ENCODE results near the gene FLNB.
"Not testable (repeated sequence)": the region's sequence is repeated elsewhere in the genome, so short reads cannot be mapped to it uniquely, and the experiment has no call there.

FLNB gene

DNA sequence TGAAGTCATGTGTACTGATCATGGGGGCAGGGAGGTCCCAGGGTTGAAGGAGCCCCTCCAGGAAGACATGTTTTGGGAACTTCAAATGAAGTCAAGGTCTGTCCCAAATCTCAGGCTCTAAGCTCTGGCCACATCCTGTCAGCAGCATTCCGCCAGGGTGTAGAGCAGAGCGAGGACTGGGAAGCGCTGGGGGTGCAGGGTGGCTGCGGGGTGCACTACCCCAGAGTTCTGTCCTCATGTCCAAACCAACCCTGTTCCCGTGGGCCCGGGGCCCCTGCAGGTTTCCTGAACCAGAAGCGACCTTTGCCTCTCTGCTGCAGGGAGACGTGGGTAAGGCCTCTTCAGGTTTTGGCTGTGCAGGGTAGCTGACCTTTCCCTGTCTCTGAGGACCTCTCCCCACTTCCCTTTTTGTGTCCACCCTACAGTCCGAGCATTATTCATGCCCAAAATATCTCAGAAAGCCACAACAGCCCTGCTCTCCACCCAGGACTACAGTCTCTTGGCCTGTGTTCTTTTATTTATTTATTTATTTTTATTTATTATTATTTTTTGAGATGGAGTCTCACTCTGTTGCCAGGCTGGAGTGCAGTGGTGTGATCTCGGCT is 26.6 kb upstream of the FLNB start:
- DNase-seq, result no peak

DNA sequence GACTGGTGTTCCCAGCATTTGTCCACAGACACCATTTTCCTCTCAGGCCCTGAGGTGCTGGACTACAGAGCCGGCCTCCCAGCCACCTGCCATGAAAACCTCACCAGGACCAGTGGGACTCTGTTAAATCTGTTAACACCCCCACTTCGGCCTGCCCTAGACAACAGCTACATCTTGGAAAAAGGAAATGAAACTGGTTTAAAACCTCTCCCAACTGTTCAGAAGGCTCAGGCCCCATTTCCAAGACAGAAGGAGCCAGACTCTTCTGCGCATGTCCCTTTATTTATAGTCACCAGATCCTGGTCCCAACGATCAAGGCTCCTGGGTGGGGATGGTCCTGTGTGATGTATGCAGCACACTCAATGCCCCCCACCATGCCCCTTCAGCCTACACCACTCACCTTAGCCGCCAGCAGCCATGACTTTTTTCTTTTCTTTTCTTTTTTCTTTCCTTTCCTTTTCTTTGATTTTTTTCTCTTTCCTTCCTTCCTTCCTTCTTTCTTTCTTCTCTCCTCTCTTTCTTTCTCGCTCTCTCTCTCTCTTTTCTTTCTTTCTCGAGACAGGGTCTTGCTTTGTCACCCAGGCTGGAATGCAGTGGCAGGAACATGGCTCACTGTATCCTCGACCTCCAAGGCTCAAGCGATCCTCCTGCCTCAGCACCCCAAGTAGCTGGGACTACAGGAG is 25.5 kb upstream of the FLNB start:
- no peak for DNase-seq

GRCh38 chr3:57983734-57984518 is 24.3 kb upstream of the FLNB start:
- DNase-seq, result peak; percentile 63

- no peak for DNase-seq
Measured at GRCh38 chr3:57985176-57985983, 22.8 kb upstream of the FLNB start.

- no peak for DNase-seq
Measured at GRCh38 chr3:57985984-57986246, 22.3 kb upstream of the FLNB start.

- DNase-seq, result no peak
Measured at GRCh38 chr3:57986261-57986660, 22.0 kb upstream of the FLNB start.

DNA sequence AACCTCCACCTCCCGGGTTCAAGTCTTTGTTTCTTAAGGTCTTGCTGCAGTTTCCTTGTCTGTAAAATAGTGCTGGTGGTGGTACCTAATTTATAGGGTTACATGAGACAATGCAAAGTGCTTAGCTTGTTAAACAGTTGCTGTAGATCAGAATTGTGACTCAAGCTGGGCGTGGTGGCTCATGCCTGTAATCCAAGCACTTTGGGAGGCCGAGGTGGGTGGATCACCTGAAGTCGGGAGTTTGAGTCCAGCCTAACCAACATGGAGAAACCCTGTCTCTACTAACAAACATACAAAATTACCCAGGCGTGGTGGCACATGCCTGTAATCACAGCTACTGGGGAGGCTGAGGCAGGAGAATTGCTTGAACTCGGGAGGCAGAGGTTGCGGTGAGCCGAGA is 19.0 kb upstream of the FLNB start:
- DNase-seq, result not testable (repeated sequence)

GRCh38 chr3:57989646-57990045 is 18.6 kb upstream of the FLNB start:
- DNase-seq, result no peak

DNA sequence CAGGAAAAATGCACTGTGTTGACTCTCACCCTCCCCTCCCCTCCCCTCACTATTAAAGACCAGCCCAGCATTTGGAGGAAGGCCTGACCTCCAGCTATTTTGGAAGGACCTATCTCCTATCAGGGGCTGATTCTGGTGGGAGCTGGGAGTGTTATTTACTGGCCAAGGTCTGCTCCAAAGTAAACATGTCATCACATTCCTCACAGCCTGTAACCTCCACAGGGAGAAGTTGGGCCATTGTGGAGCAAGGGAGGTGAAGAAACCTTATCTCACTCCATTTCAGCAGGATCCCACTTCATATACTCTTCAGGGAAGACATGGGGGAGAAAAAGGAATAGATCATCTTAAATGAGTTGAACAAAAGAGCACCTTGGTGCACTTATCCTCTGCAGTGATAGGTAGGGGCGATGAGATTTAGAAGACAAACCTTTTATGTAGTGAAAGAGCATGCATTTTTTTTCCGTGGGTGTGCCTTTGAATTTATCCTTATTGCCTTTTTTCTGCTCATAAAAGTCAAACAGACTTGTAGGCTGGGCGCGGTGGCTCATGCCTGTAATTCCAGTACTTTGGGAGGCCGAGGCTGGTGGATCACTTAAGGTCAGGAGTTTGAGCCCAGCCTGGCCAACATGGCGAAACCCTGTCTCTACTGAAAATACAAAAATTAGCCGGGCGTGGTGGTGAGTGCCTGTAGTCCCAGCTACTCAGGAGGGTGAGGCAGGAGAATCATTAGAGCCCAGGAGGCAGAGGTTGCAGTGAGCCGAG is 15.6 kb upstream of the FLNB start:
- DNase-seq, result no peak

DNA sequence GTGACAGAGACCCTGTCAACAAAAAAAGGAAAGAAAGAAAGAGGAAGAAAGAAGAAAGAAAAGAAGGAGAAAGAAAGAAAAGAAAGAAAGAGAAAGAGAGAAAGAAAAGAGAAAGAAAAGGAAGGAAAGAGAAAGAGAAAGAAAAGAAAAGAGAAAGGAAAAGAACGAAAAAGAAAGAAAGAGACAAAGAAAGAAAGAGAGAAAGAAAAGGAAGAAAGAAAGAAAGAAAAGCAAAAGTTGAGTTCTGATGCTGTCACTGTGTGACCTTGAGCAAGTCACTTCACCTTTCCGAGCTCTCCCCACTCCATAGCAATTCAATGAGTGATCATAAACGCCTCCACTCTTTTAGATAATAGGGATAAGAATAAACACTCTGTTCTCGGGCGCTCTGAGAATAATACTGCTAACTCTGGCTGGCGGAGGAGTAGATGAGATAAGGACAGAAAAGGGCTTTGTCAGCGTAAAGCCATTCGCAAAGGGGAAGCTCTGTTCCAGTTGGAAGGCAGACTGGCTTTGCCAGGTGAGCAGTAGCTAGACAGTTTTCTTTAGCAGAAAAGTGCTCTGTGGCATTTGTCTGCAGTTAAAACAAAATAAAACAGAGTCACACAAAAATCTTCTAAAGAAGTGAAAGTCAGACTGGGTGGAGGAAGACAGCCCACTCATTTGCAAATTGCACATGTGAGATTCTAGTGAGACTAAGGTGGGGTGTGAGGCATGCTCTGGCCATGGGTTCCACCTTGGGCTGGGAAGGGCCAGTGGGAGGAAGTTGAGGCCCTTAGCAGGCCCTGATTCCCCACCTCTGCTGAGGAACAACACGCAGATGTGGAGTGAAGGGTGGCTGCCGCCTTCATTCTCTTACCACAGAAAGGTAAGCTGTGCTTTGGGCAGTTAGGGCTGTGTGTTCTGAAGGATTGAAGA is 9.6 kb upstream of the FLNB start:
- no peak for DNase-seq

GRCh38 chr3:57999417-58000115 is 8.7 kb upstream of the FLNB start:
- DNase-seq, result no peak

GRCh38 chr3:58000306-58001085 is 7.7 kb upstream of the FLNB start:
- DNase-seq, result no peak

GRCh38 chr3:58001086-58001467 is 7.1 kb upstream of the FLNB start:
- DNase-seq, result no peak

GRCh38 chr3:58001979-58002378 is 6.2 kb upstream of the FLNB start:
- DNase-seq, result no peak

DNA sequence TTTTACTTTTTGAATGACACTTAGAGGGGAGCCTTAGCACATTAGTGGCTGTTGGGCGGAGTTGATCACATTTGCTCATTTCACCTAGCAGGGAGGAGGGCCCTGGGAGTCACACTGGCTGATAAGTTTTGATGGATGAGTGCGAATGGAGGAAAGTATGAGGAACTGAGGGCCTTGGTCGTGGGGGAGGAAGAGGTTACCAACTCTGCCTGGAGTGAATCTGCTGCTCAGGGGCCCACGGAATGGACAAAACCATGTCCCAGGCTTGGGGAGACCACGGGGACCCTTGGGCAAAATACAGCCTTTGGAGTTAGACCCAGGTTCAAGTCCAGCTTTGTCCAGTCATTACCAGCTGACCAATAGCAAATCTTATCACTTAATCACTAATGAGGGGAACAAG is 5.1 kb upstream of the FLNB start:
- DNase-seq, result no peak

GRCh38 chr3:58004973-58005372 is 3.2 kb upstream of the FLNB start:
- no peak for DNase-seq

DNA sequence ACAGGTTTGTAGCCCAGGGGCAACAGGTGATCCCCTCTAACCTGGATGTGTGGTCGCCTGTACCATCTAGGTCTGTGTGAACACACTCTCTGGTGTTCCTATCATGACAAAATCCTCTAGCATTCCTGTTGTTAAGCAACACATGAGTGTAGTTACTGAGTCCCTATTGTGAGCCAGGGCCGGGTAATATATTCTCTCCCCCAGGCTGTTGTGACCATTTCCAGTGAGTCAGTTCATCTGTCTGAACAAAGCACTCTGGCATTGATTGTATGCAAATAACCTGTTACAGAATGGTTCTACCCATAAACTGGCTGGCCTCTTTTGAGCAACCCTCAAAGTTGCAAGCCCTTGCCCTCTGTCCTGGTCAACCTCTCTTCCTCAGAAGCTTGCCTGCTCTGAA is 2.6 kb upstream of the FLNB start:
- no peak for DNase-seq

DNA sequence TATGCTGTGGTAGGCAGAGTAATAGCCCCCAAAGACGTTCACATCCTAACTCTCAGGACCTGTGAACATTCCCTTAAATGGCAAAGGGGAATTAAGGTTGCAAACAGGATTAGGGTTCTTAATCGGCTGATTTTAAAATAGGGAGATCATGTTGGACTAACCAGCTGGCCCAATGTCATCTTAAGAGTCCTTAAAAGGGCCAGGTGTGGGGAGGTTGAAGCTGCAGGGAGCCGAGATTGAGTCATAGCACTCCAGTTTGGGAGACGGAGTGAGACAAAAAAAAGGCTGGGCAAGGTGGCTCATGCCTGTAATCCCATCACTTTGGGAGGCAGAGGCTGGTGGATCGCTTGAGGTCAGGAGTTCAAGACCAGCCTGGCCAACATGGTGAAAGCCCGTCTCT is 1.6 kb upstream of the FLNB start:
- no peak for DNase-seq

DNA sequence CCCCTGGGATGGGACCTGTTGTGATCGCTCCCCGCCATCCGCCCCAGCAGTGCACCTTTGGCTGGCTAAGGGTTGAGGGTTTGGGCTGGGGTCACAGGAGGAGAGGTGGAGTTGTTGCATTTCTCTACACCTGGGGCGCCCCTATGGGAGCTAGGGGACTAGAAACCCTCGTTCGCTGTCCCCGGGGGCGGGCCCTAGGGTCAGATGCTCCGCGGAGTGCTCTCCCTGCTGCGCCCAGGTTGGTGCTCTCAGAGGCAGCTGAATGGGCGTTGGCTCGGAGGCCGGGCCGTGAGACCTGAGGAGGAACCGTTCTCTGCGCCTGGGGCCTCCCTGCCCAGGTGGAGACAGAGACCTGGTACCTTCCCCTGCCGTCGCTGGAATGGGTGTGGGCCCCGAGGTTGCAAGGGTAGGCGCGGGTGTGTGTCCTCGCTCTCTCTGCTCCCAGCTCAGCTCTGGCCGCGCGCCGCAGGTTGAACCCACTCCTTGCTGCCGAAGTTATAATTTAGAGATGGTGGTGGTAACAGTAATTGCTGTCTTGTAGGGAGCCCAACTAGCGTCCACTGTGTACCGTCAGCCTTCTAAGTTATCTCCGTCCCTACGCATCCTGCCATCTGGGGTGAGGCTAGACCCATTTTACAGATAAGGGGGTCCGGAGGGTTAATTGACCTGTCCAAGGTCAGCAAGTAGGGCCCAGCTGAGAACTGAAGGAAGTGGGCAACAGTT is 965 bp downstream of the FLNB start:
- DNase-seq, result peak; percentile 61
